GM12878 (cell line): Measurements from ENCODE around the gene MCEMP1. TPM values are rescaled to one million over a fixed set of nuclear protein-coding genes. Genes with fewer than 3 reads are reported as not detected.

Source experiments
- ATAC-seq: fragments of 200-7000 bp; cut with Tn5 transposase; 3 replicates; pipeline ENCODE4 v1.9.1; 2020; ENCODE audit warnings: mild to moderate bottlenecking, moderate library complexity
- BruUV-seq: library from RNA; stranded (reverse); fragments of 400-500 nt; replicated peaks from 2 replicates; lab custom pipeline; 2021; lab: Mats Ljungman, UMichigan
- CTCF ChIA-PET: fragments of 300-600 bp; sonication (Branson Sonifier 250); formaldehyde crosslinking; extraction: SDS; loops from one replicate; lab custom pipeline; 2021; ENCODE audit warnings: inconsistent platforms; lab: Yijun Ruan, JAX
- POLR2A ChIA-PET: fragments of 350-600 bp; formaldehyde crosslinking; extraction: SDS; loops from one replicate; lab custom pipeline; 2021; ENCODE audit warnings: inconsistent platforms; lab: Charles Lee
- RAD21 ChIA-PET: fragments of 300-600 bp; sonication (Branson Sonifier 250); formaldehyde crosslinking; loops from one replicate; lab custom pipeline; 2023; ENCODE audit warnings: antibody characterized with exemption; ENCODE audit not compliant: unreplicated experiment; lab: Charles Lee
- SMC1A ChIA-PET: fragments of 300-600 bp; sonication (Branson Sonifier 250); formaldehyde crosslinking; loops from one replicate; lab custom pipeline; 2023; ENCODE audit not compliant: unreplicated experiment, uncharacterized antibody; lab: Charles Lee
- DNase-seq: peaks from one replicate; pipeline ENCODE4 v3.0.0-alpha.2; 2011; ENCODE audit warnings: low read depth, low spot score
- FAIRE-seq: peaks from 3 replicates; lab custom pipeline; 2011; peaks lifted over from hg19 to GRCh38; lab: Jason Lieb, UNC
- H2AFZ ChIP-seq: 2 replicates; pipeline ENCODE4 v1.6.0; 2011; ENCODE audit warnings: low read depth, low read length, control low read depth; ENCODE audit not compliant: control insufficient read depth
- H3K27ac ChIP-seq: 2 replicates; pipeline ENCODE4 v1.5.1; 2011; ENCODE audit warnings: control low read depth; ENCODE audit not compliant: control insufficient read depth, insufficient read depth
- H3K27me3 ChIP-seq, 2 experiments: replicated peaks in 1 of 2; 2 replicates each; pipeline versions ENCODE4 v1.6.0 to v1.6.1; 2011; ENCODE audit warnings: low read length in 1 of 2; ENCODE audit not compliant: control insufficient read depth in 2 of 2, insufficient read depth in 2 of 2
- H3K36me3 ChIP-seq, 2 experiments: 2 replicates each; pipeline ENCODE4 v1.5.1; 2011; ENCODE audit warnings: low read length in 1 of 2; ENCODE audit not compliant: control insufficient read depth in 2 of 2, insufficient read depth in 2 of 2
- H3K4me1 ChIP-seq: 2 replicates; pipeline ENCODE4 v1.6.1; 2011; ENCODE audit warnings: mild to moderate bottlenecking, low read length, moderate library complexity, mixed read lengths; ENCODE audit not compliant: control insufficient read depth, insufficient read depth
- H3K4me2 ChIP-seq: 2 replicates; pipeline ENCODE4 v1.6.0; 2011; ENCODE audit warnings: control low read depth; ENCODE audit not compliant: control insufficient read depth, insufficient read depth
- H3K4me3 ChIP-seq: fragments of 200-600 bp; sonication (generic); 2 replicates; pipeline ENCODE4 v1.5.1; 2016
- H3K79me2 ChIP-seq: 2 replicates; pipeline ENCODE4 v1.6.0; 2011; ENCODE audit warnings: low read length; ENCODE audit not compliant: control insufficient read depth, insufficient read depth
- H3K9ac ChIP-seq: 2 replicates; pipeline ENCODE4 v1.8.0; 2011; ENCODE audit warnings: low read length, control low read depth, mixed read lengths; ENCODE audit not compliant: control insufficient read depth, insufficient read depth
- H3K9me3 ChIP-seq: replicated peaks from 3 replicates; pipeline ENCODE4 v1.5.1; 2011; ENCODE audit warnings: mild to moderate bottlenecking, low read length; ENCODE audit not compliant: control insufficient read depth, insufficient read depth
- H4K20me1 ChIP-seq: 2 replicates; pipeline ENCODE4 v1.6.0; 2011; ENCODE audit not compliant: control insufficient read depth, insufficient read depth
- EGR1 ChIP-seq, 2 experiments: IDR thresholded peaks; 1 replicate in 1 of 2; 2 replicates in 1 of 2; pipeline ENCODE4 v1.6.1; 2011 to 2012; ENCODE audit warnings: low read depth in 2 of 2, low read length in 2 of 2, borderline replicate concordance in 1 of 2, mild to moderate bottlenecking in 1 of 2, moderate library complexity in 1 of 2
- GATAD2B ChIP-seq: fragments of 450-650 bp; conservative IDR thresholded peaks from 2 replicates; pipeline ENCODE4 v1.6.1; 2017; ENCODE audit warnings: low read depth, mild to moderate bottlenecking, moderate library complexity
- JUNB ChIP-seq: IDR thresholded peaks from 2 replicates; pipeline ENCODE4 v1.6.1; 2016; ENCODE audit warnings: antibody characterized with exemption, mild to moderate bottlenecking
- NR2C2 ChIP-seq: IDR thresholded peaks from 2 replicates; pipeline ENCODE4 v1.6.1; 2011; ENCODE audit warnings: borderline replicate concordance, low read depth; ENCODE audit not compliant: control insufficient read depth, insufficient read length
- PAX8 ChIP-seq: fragments of 450-650 bp; IDR thresholded peaks from 2 replicates; pipeline ENCODE4 v1.6.1; 2017; ENCODE audit warnings: mild to moderate bottlenecking, moderate library complexity
- SIN3A ChIP-seq: IDR thresholded peaks from 2 replicates; pipeline ENCODE4 v1.6.1; 2012; ENCODE audit warnings: low read depth, low read length, improper control_type of control experiment
- ZBED1 ChIP-seq: IDR thresholded peaks from 2 replicates; pipeline ENCODE4 v1.6.1; 2016; ENCODE audit warnings: borderline replicate concordance
- WGBS: methylation state at CpG from one replicate; pipeline ENCODE4 v1.1.6; 2016; ENCODE audit warnings: low lambda C conversion rate; ENCODE audit not compliant: insufficient replicate concordance, insufficient coverage; ENCODE audit errors: missing lambda C conversion rate; 5-methylcytosine and 5-hydroxymethylcytosine counted together
- in situ Hi-C: fragments of 300-500 bp; cut with MboI; formaldehyde crosslinking; loops from 9 replicates; pipeline ENCODE4 v1.14.3; 2018; ENCODE audit warnings: mixed read lengths
- intact Hi-C: fragments of 100-400 bp; cut with micrococcal nuclease; formaldehyde crosslinking; loops from one replicate; pipeline ENCODE4 v1.14.2; 2022; ENCODE audit not compliant: unreplicated experiment
- polyA plus RNA-seq, 11 experiments: library from polyadenylated mRNA; depleted of rRNA in 4 of 11; unstranded in 6 of 11; stranded (reverse) in 5 of 11; fragments of >200 nt; fragmentation: Nextera tagmentation in 4 of 11; fragmentation: Illumina TruSeq in 1 of 11; extraction: Ambion mirVana in 4 of 11; extraction: Trizol in 1 of 11; gene quantifications; 1 replicate in 1 of 11; 2 replicates in 10 of 11; pipeline versions ENCODE4 v1.2.1 to v1.2.3, GENCODE V29; 2011 to 2016; ENCODE audit warnings: inconsistent platforms in 2 of 11, missing spikeins in 2 of 11, low read depth in 1 of 11
- total RNA-seq, 4 experiments: library from RNA; depleted of rRNA in 3 of 4; stranded (reverse); fragments of >200 nt in 3 of 4; fragmentation: Illumina TruSeq in 1 of 4; extraction: Trizol in 1 of 4; gene quantifications; 2 replicates each; pipeline versions ENCODE4 v1.2.1 to v1.2.3, GENCODE V29; 2013 to 2021

The MCEMP1 gene
- total and polyA plus RNA-seq, 10 of the 15 experiments (the other 5 are each of a cell fraction or from before 2014, with no cell fraction given) = 0.08 to 0.55 (median 0.26) TPM; not detected in 1

- Histone ChIP-seq H2AFZ (peak overlapping the region; percentile 26; the same call in 1 of the 2 replicates), H3K36me3 (peaks cover 0 to 7% of the 10 kb centered on the region in 2 experiments; a peak in 1 of 4 replicates), H3K4me1 (peaks cover 14% of the 10 kb centered on the region), H3K4me2 (peak overlapping the region; percentile 93), H3K27me3 (no peaks in the 10 kb centered on the region), H3K4me3 (peak overlapping the region; percentile 99), H3K79me2 (peaks cover 18% of the 10 kb centered on the region), H3K9ac (peak overlapping the region; percentile 97), H3K9me3 (no peaks in the 10 kb centered on the region), H3K27ac (peak overlapping the region; percentile 75), H4K20me1 (no peaks in the 10 kb centered on the region)
- in situ Hi-C loops (no loop called here), intact Hi-C loops (no loop called here)
- POLR2A ChIA-PET = interaction anchor here (0.5 to 1.8 kb wide), 7 partner anchors 19 to 832 kb away, joined by 3 to 6 read pairs (median 3); partner anchors contain the start of gene MAP2K7
- TF ChIP-seq NR2C2 (no peak), EGR1 (IDR thresholded peaks at IDR 0.05; ENCODE audit: borderline replicate concordance in 1 of 2, low read depth in 2 of 2, low read length in 2 of 2) (peak in 1 of 2 experiments; percentile 8; a peak in 1 of 3 replicates), ZBED1 (no peak), GATAD2B (0 out of 2 replicates have a peak, but pooled peaks have one; percentile 14), SIN3A (0 out of 2 replicates have a peak, but pooled peaks have one; percentile 4), PAX8 (no peak), JUNB (no peak)
- BruUV-seq = TSS peak; percentile 63
- ATAC-seq (peak; percentile 65), DNase-seq (no peak), FAIRE-seq (no peak)
- CTCF ChIA-PET = interaction anchor here (0.6 to 2.2 kb wide), 6 partner anchors 8 to 270 kb away, joined by 3 to 12 read pairs (median 5); no protein-coding TSS in a partner anchor
- SMC1A ChIA-PET = interaction anchor here (0.7 to 1.4 kb wide), 5 partner anchors 8 to 270 kb away, joined by 3 to 4 read pairs (median 4); partner anchors contain the start of genes PET100 and XAB2
- RAD21 ChIA-PET = interaction anchor here (0.6 to 1.6 kb wide), 7 partner anchors 68 to 292 kb away, joined by 3 to 6 read pairs (median 3); no protein-coding TSS in a partner anchor
- 31% methylated on average over 30 of the region's 30 CpGs for whole genome bisulfite sequencing
Observed at GRCh38 chr19:7637374-7638256, 39.3 kb upstream of the MCEMP1 start.
